ENCODE results near the gene RUSC1. TPM values are rescaled to one million over a fixed set of nuclear protein-coding genes. Genes with fewer than 3 reads are reported as not detected.
"Not testable (repeated sequence)": the region's sequence is repeated elsewhere in the genome, so short reads cannot be mapped to it uniquely, and the experiment has no call there.

The RUSC1 gene
- polyA plus RNA-seq, 4 donors = 30.3 to 43.0 (median 38.6) TPM

GRCh38 chr1:155321639-155322503 lies 1.2 kb downstream of the RUSC1 start:
- no peak for DNase-seq (ENCODE audit: low read depth in 4 of 4, low spot score in 2 of 4)

GRCh38 chr1:155322571-155322952 lies 1.9 kb downstream of the RUSC1 start:
- no peak for DNase-seq (ENCODE audit: low read depth in 4 of 4, low spot score in 2 of 4)

DNA sequence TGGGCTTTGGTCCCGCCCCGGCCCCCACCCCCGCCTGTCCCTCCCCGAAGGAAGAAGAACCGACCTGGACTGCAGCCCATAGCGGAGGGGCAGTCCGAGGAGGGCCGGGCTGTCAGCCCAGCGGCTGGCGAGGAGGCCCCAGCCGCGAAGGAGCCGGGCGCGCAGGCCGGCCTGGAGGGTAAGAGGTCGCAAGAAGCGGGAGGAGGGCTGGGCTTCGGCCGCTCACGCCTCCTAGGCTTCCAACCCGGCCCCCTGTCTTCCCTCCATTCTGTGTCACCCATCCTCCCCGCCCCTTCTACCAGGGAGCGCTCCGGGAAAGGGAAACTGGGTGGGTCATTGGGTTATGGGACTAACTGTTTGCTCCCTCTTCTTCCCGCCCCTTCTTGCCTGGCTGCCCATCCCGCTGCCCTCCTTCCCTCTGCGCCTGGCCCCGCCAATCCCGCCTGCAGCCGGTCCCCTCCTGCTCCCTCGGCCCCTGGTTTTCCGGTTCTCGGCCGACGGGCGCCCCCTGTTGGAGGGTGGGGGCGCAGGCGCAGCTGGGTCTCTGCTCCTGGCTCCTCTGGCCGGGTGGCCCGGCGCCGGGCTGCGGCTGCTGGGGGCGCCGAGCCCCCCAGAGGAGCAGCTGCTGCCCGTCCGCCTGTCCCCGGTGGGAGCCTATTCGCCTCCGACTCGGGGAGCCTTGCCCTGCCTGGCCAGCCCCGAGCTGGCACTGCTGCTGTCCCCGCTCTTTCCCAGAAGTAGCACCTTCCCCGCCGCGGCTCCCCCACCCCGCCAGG lies 2.4 kb downstream of the RUSC1 start:
- peak in 3 of 4 donors; percentile 70 to 87 (median 77) for DNase-seq (ENCODE audit: low read depth in 4 of 4, low spot score in 2 of 4)

GRCh38 chr1:155323729-155324036 lies 3.0 kb downstream of the RUSC1 start:
- peak in 3 of 4 donors; percentile 69 to 84 (median 75) for DNase-seq (ENCODE audit: low read depth in 4 of 4, low spot score in 2 of 4)

- DNase-seq (ENCODE audit: low read depth in 4 of 4, low spot score in 2 of 4) = peak in 3 of 4 donors; percentile 73 to 92 (median 86)
Observed at GRCh38 chr1:155324037-155324716, 3.5 kb downstream of the RUSC1 start.

DNA sequence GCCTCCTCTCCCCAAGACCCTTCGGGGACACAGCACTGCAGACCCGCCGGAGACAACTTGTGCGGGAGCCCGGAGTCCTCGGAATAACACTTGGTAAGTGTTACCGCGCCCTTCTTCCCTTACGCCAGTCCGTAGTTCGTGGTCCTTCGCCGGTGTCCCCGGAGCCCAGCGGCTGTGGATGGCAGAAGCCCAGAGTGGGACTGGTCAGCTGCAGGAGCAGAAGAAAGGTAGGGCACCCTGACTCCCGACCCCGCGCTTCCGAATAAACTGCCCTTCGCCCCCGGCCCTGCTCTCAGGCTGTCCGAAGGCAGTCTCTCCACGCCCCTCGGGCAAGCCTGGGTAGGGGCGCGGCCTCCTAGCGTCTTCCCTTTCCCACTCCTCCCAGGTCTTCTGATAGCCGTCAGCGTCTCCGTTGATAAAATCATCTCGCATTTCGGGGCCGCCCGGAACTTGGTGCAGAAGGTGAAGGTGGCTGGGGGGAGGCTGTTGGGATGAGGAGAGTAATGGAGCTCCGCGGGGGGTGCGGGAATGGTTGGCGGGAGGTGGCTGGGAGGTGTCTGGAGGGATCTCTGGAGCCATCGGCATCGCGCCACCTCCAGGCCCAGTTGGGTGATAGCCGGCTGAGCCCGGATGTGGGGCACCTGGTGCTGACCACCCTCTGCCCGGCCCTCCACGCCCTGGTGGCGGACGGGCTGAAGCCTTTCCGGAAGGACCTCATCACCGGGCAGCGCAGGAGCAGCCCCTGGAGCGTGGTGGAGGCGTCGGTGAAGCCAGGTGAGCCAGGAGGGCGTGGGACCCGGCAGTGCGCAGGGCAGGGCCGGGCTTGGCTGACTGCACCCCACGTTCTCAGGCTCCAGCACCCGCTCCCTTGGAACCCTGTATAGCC lies 4.3 kb downstream of the RUSC1 start:
- no peak for DNase-seq (ENCODE audit: low read depth in 4 of 4, low spot score in 2 of 4)

DNA sequence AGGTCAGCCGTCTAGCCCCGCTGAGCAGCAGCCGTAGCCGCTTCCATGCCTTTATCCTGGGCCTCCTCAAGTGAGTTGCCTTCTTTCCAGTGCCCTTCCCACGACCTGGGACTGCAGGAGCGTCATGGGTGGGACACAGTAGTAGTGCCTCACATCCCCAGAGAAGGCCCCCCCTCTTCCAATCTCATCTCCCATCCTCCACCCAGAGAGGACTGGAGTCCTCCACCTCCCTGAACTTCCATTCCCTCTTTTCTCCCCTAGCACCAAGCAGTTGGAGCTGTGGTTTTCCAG lies 4.9 kb downstream of the RUSC1 start:
- DNase-seq (ENCODE audit: low read depth in 4 of 4, low spot score in 2 of 4) = no peak

GRCh38 chr1:155326020-155326526 lies 5.4 kb downstream of the RUSC1 start:
- no peak for DNase-seq (ENCODE audit: low read depth in 4 of 4, low spot score in 2 of 4)

DNA sequence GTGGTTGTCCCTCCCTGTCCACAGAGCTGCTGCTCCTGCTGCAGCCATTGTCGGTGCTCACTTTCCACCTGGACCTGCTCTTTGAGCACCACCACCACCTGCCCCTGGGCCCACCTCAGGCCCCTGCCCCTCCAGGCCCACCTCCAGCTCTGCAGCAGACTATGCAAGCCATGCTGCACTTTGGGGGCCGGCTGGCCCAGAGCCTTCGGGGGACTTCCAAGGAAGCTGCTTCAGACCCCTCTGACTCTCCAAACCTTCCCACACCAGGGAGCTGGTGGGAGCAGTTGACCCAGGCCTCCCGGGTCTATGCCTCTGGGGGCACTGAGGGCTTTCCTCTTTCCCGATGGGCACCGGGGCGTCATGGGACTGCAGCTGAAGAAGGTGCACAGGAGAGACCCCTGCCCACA lies 5.9 kb downstream of the RUSC1 start:
- DNase-seq (ENCODE audit: low read depth in 4 of 4, low spot score in 2 of 4) = no peak

- DNase-seq (ENCODE audit: low read depth in 4 of 4, low spot score in 2 of 4) = no peak
Observed at GRCh38 chr1:155327981-155328380, 7.3 kb downstream of the RUSC1 start.

- not testable (repeated sequence) for DNase-seq (ENCODE audit: low read depth in 4 of 4, low spot score in 2 of 4)
Observed at GRCh38 chr1:155328856-155329255, 8.2 kb downstream of the RUSC1 start.

- DNase-seq (ENCODE audit: low read depth in 4 of 4, low spot score in 2 of 4) = no peak
Observed at GRCh38 chr1:155329980-155330598, 9.4 kb downstream of the RUSC1 start.

GRCh38 chr1:155334962-155335361 lies 14.3 kb downstream of the RUSC1 start:
- no peak for DNase-seq (ENCODE audit: low read depth in 4 of 4, low spot score in 2 of 4)

GRCh38 chr1:155339515-155340097 lies 18.9 kb downstream of the RUSC1 start:
- DNase-seq (ENCODE audit: low read depth in 4 of 4, low spot score in 2 of 4) = no peak

- DNase-seq (ENCODE audit: low read depth in 4 of 4, low spot score in 2 of 4) = no peak
Observed at GRCh38 chr1:155342842-155343241, 22.1 kb downstream of the RUSC1 start.

- DNase-seq (ENCODE audit: low read depth in 4 of 4, low spot score in 2 of 4) = no peak
Observed at GRCh38 chr1:155352631-155353030, 31.9 kb downstream of the RUSC1 start.

GRCh38 chr1:155360051-155360450 lies 39.4 kb downstream of the RUSC1 start:
- DNase-seq (ENCODE audit: low read depth in 4 of 4, low spot score in 2 of 4) = no peak

GRCh38 chr1:155379180-155379579 lies 58.5 kb downstream of the RUSC1 start:
- no peak for DNase-seq (ENCODE audit: low read depth in 4 of 4, low spot score in 2 of 4)

DNA sequence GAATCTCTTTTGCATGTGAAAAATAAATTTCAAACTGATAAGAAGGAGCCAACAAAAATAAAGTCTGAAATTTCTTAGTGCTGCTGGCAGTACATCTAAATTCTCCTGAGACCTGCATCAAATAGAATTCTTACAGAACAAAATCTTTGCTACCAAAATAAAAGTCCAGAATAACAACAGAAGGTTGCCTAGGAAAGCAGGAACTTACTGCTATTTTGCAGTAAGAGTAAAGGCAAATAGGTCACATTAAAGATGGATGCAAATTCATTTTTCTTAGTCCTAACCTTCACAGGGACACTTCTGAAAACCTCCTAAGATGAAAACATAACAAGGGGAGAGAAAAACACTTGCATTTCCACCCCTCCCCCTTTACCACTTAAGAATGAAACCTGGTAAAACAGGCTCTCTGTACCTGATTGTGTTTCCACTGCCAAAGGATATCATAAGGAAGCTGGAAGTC lies 59.0 kb downstream of the RUSC1 start:
- DNase-seq (ENCODE audit: low read depth in 4 of 4, low spot score in 2 of 4) = peak; percentile 22 to 59 (median 48)

Data from left renal cortex interstitium (tissue), 4 donors.